K562 (cell line): ENCODE results near the gene ZNF267. TPM values are rescaled to one million over a fixed set of nuclear protein-coding genes. Genes with fewer than 3 reads are reported as not detected.

Experiments used
- CREM ChIP-seq: IDR thresholded peaks from 2 replicates; pipeline ENCODE4 v1.6.1; 2014; ENCODE audit warnings: antibody characterized with exemption, low read depth
- ESRRB ChIP-seq: fragments of 250-450 bp; sonication (Bioruptor Pico); IDR thresholded peaks from 2 replicates; pipeline ENCODE4 v1.5.0; 2020; ENCODE audit warnings: mild to moderate bottlenecking, moderate library complexity, borderline replicate concordance
- GABPA ChIP-seq: fragments of 200-800 bp; sonication (Bioruptor generic); conservative IDR thresholded peaks from 2 replicates; pipeline ENCODE4 v1.6.1; 2016; ENCODE audit warnings: low read depth, missing genetic modification characterization, missing compliant biosample characterization
- HBP1 ChIP-seq: fragments of 450-650 bp; formaldehyde crosslinking; IDR thresholded peaks from 2 replicates; pipeline ENCODE4 v1.4.0; 2022; ENCODE audit warnings: missing genetic modification characterization
- MEF2D ChIP-seq: conservative IDR thresholded peaks from 2 replicates; pipeline ENCODE4 v1.6.1; 2016; ENCODE audit warnings: low read depth, missing genetic modification characterization, missing compliant biosample characterization
- OTX1 ChIP-seq: fragments of 450-650 bp; formaldehyde crosslinking; IDR thresholded peaks from 2 replicates; pipeline ENCODE4 v1.4.0; 2022; ENCODE audit warnings: mild to moderate bottlenecking
- PML ChIP-seq: IDR thresholded peaks from 2 replicates; pipeline ENCODE4 v1.6.1; 2012; ENCODE audit warnings: low read length, inconsistent platforms
- PRMT5 ChIP-seq: sonication (generic); formaldehyde crosslinking; IDR thresholded peaks from 2 replicates; pipeline ENCODE4 v1.5.0; 2020; ENCODE audit warnings: missing genetic modification reagents
- RBM15 ChIP-seq: fragments of 200-400 bp; formaldehyde crosslinking; IDR thresholded peaks from 2 replicates; pipeline ENCODE4 v1.6.1; 2018; ENCODE audit warnings: mild to moderate bottlenecking, low read length, moderate library complexity; ENCODE audit not compliant: insufficient read depth
- RBM22 ChIP-seq: fragments of 200-400 bp; formaldehyde crosslinking; IDR thresholded peaks from 2 replicates; pipeline ENCODE4 v1.6.1; 2018; ENCODE audit warnings: low read length, low read depth; ENCODE audit not compliant: poor library complexity, severe bottlenecking
- REST ChIP-seq, 2 experiments: fragments of 450-650 bp; formaldehyde crosslinking in 1 of 2; IDR thresholded peaks; 2 replicates each; pipeline versions ENCODE4 v1.4.0 to v1.6.1; 2014 to 2020; ENCODE audit warnings: mild to moderate bottlenecking in 2 of 2, borderline replicate concordance in 1 of 2, low read depth in 1 of 2
- SRSF3 ChIP-seq: fragments of 200-400 bp; formaldehyde crosslinking; IDR thresholded peaks from 2 replicates; pipeline ENCODE4 v1.6.1; 2016; ENCODE audit warnings: mild to moderate bottlenecking, low read length, moderate library complexity; ENCODE audit not compliant: insufficient read depth
- TAF7 ChIP-seq: fragments of 450-650 bp; IDR thresholded peaks from 2 replicates; pipeline ENCODE4 v1.6.1; 2016; ENCODE audit warnings: missing genetic modification characterization, missing compliant biosample characterization
- TCF7 ChIP-seq: sonication (generic); IDR thresholded peaks from 2 replicates; pipeline ENCODE4 v1.6.1; 2016; ENCODE audit warnings: antibody characterized with exemption, borderline replicate concordance
- ZKSCAN8 ChIP-seq: fragments of 200-800 bp; sonication (Bioruptor generic); IDR thresholded peaks from 2 replicates; pipeline ENCODE4 v1.6.1; 2016; ENCODE audit warnings: missing genetic modification characterization, missing compliant biosample characterization
- ZNF140 ChIP-seq: fragments of 250-450 bp; sonication (Bioruptor Pico); IDR thresholded peaks from 2 replicates; pipeline ENCODE4 v1.8.0; 2021; ENCODE audit warnings: moderate library complexity, mild to moderate bottlenecking, inconsistent platforms
- ZNF384 ChIP-seq: IDR thresholded peaks from 2 replicates; pipeline ENCODE4 v1.6.1; 2012; ENCODE audit warnings: low read depth, low read length, improper control_type of control experiment
- ZNF583 ChIP-seq: fragments of 250-450 bp; sonication (Bioruptor Pico); IDR thresholded peaks from 2 replicates; pipeline ENCODE4 v1.4.0; 2020
- ZNF79 ChIP-seq: fragments of 250-450 bp; sonication (Bioruptor Pico); IDR thresholded peaks from 2 replicates; pipeline ENCODE4 v1.4.0; 2020; ENCODE audit warnings: low read depth, mild to moderate bottlenecking, moderate library complexity
- polyA plus RNA-seq, 8 experiments: library from polyadenylated mRNA; depleted of rRNA in 4 of 8; stranded (reverse) in 5 of 8; unstranded in 3 of 8; fragments of >200 nt; fragmentation: Nextera tagmentation in 2 of 8; fragmentation: Illumina TruSeq in 1 of 8; extraction: Ambion mirVana in 2 of 8; extraction: Trizol in 1 of 8; gene quantifications; 2 replicates each; pipeline versions ENCODE4 v1.2.1 to v1.2.3, GENCODE V29; 2011 to 2014; ENCODE audit warnings: inconsistent platforms in 1 of 8, missing spikeins in 1 of 8
- total RNA-seq, 7 experiments: library from RNA; depleted of rRNA in 6 of 7; stranded (reverse); fragments of >200 nt in 6 of 7; fragmentation: Illumina TruSeq in 2 of 7; extraction: Trizol in 2 of 7; gene quantifications; 2 replicates each; pipeline versions ENCODE4 v1.2.1 to v1.2.3, GENCODE V29; 2011 to 2021; ENCODE audit warnings: low replicate concordance in 1 of 7

ZNF267 gene
- total and polyA plus RNA-seq, 9 of the 15 experiments (the other 6 are each of a cell fraction or from before 2014, with no cell fraction given), result 14.6 to 38.8 (median 21.5) TPM

GRCh38 chr16:31873556-31874365, at the start of gene ZNF267 (continued):
- no peak for TF ChIP-seq REST (IDR thresholded peaks at IDR 0.05; ENCODE audit: borderline replicate concordance)
- peak; percentile 73; the same call in 1 of the 2 replicates for TF ChIP-seq REST (CRISPR knock-in tag; IDR thresholded peaks at IDR 0.05; ENCODE audit: low read depth)
- TF ChIP-seq SRSF3, result peak; percentile 58; the same call in 1 of the 2 replicates
- TF ChIP-seq PRMT5 (CRISPR knock-in tag), result no peak
- peak; percentile 100 for TF ChIP-seq ZNF384
- TF ChIP-seq CREM, result 0 out of 2 replicates have a peak, but pooled peaks have one; percentile 22
- 0 out of 2 replicates have a peak, but pooled peaks have one; percentile 58 for TF ChIP-seq HBP1
- TF ChIP-seq TAF7 (tag), result peak; percentile 71
- TF ChIP-seq ZNF79 (CRISPR knock-in tag), result no peak
- TF ChIP-seq RBM15, result no peak
- TF ChIP-seq OTX1 (CRISPR knock-in tag), result peak; percentile 88; the same call in 1 of the 2 replicates
- TF ChIP-seq RBM22, result peak; percentile 50
- no peak for TF ChIP-seq ESRRB
- TF ChIP-seq ZNF583, result 0 out of 2 replicates have a peak, but pooled peaks have one; percentile 49
- no peak for TF ChIP-seq TCF7
- no peak for TF ChIP-seq MEF2D (tag)
- peak; percentile 82; the same call in 1 of the 2 replicates for TF ChIP-seq PML
- no peak for TF ChIP-seq ZNF140 (CRISPR knock-in tag)
- TF ChIP-seq GABPA, result peak; percentile 81
- no peak for TF ChIP-seq ZKSCAN8
